H1 (cell line): ENCODE measurements around the gene PIMREG. TPM values are rescaled to one million over a fixed set of nuclear protein-coding genes. Genes with fewer than 3 reads are reported as not detected.

Source experiments
- BACH1 ChIP-seq: IDR thresholded peaks from 2 replicates; pipeline ENCODE4 v1.6.1; 2012; ENCODE audit warnings: low read length, improper control_type of control experiment
- CEBPB ChIP-seq: IDR thresholded peaks from 2 replicates; pipeline ENCODE4 v1.6.1; 2012; ENCODE audit warnings: low read depth, low read length
- CHD1 ChIP-seq: IDR thresholded peaks from 2 replicates; pipeline ENCODE4 v1.6.1; 2012; ENCODE audit warnings: low read depth, low read length, improper control_type of control experiment
- CHD7 ChIP-seq: fragments of 300-600 bp; sonication (generic); IDR thresholded peaks from 2 replicates; pipeline ENCODE4 v1.7.1; 2012; ENCODE audit warnings: low read length, moderate library complexity, mild to moderate bottlenecking, inconsistent platforms; ENCODE audit not compliant: insufficient replicate concordance
- CTBP2 ChIP-seq: IDR thresholded peaks from 2 replicates; pipeline ENCODE4 v1.7.0; 2011; ENCODE audit warnings: borderline replicate concordance, mild to moderate bottlenecking, moderate library complexity, mixed read lengths, low read length; ENCODE audit not compliant: insufficient read depth, insufficient read length
- EZH2 ChIP-seq: fragments of 200-600 bp; sonication (generic); IDR thresholded peaks from 2 replicates; pipeline ENCODE4 v1.7.1; 2012; ENCODE audit warnings: low read depth, mild to moderate bottlenecking, moderate library complexity, low read length, inconsistent platforms; ENCODE audit not compliant: severe bottlenecking
- GTF2F1 ChIP-seq: IDR thresholded peaks from 2 replicates; pipeline ENCODE4 v1.6.1; 2012; ENCODE audit warnings: low read depth, low read length, improper control_type of control experiment, borderline replicate concordance
- MAX ChIP-seq: IDR thresholded peaks from 2 replicates; pipeline ENCODE4 v1.6.1; 2012; ENCODE audit warnings: inconsistent platforms
- RFX5 ChIP-seq: IDR thresholded peaks from 2 replicates; pipeline ENCODE4 v1.6.1; 2011; ENCODE audit warnings: low read depth, low read length, improper control_type of control experiment, borderline replicate concordance
- SIX5 ChIP-seq: IDR thresholded peaks from 2 replicates; pipeline ENCODE4 v1.6.1; 2011; ENCODE audit warnings: mild to moderate bottlenecking, low read depth, low read length
- SP1 ChIP-seq: IDR thresholded peaks from 2 replicates; pipeline ENCODE4 v1.6.1; 2011; ENCODE audit warnings: low read depth, low read length
- TCF12 ChIP-seq: IDR thresholded peaks from 2 replicates; pipeline ENCODE4 v1.6.1; 2011; ENCODE audit warnings: low read depth, mild to moderate bottlenecking, low read length
- ZNF274 ChIP-seq: IDR thresholded peaks from 2 replicates; pipeline ENCODE4 v1.7.0; 2012; ENCODE audit warnings: low read length, borderline replicate concordance; ENCODE audit errors: extremely low read depth
- polyA plus RNA-seq, 7 experiments: library from polyadenylated mRNA; depleted of rRNA in 3 of 7; stranded (reverse) in 5 of 7; unstranded in 2 of 7; fragments of >200 nt in 5 of 7; fragments of 200-250 nt in 2 of 7; gene quantifications; 1 replicate in 5 of 7; 2 replicates in 1 of 7; 4 replicates in 1 of 7; pipeline versions ENCODE4 v1.2.1 to v1.2.3, GENCODE V29; 2011 to 2013; ENCODE audit warnings: missing spikeins in 2 of 7, mixed read lengths in 2 of 7
- total RNA-seq: library from RNA; stranded (reverse); fragmentation: NEBNext Ultra II Directional; extraction: Animal tissue kit (Norgen Biotek cat#: 25700); gene quantifications from 2 replicates; pipeline ENCODE4 v1.2.1, GENCODE V29; 2021

PIMREG gene
- total and polyA plus RNA-seq, 2 of the 8 experiments (the other 6 are each of a cell fraction or from before 2014, with no cell fraction given): 133 to 148 TPM

GRCh38 chr17:6472517-6472916, 28.3 kb downstream of the PIMREG start (continued):
- TF ChIP-seq CHD7 (no peak), CHD1 (no peak), ZNF274 (no peak), MAX (no peak), CTBP2 (no peak), BACH1 (no peak), GTF2F1 (no peak), TCF12 (no peak), SP1 (no peak), CEBPB (no peak), EZH2 (no peak), SIX5 (no peak), RFX5 (no peak)
